Measurements from ENCODE around the gene P2RX2.
A peak's percentile ranks its signal among the peaks of the same experiment; 100 is the strongest.

Gene P2RX2

GRCh38 chr12:132620899-132621656, 2.5 kb downstream of the P2RX2 start:
- peak in 1 of 3 experiments; percentile 25 for DNase-seq

GRCh38 chr12:132621657-132622435, 3.3 kb downstream of the P2RX2 start:
- DNase-seq, result no peak

GRCh38 chr12:132622437-132623071, 4.0 kb downstream of the P2RX2 start:
- peak in 1 of 3 experiments; percentile 36 for DNase-seq

GRCh38 chr12:132623072-132623869, 4.7 kb downstream of the P2RX2 start:
- DNase-seq, result no peak

GRCh38 chr12:132624186-132624855, 5.7 kb downstream of the P2RX2 start:
- no peak for DNase-seq

GRCh38 chr12:132624910-132625630, 6.5 kb downstream of the P2RX2 start:
- DNase-seq, result no peak

- DNase-seq, result no peak
Measured at GRCh38 chr12:132625731-132626430, 7.3 kb downstream of the P2RX2 start.

- no peak for DNase-seq
Measured at GRCh38 chr12:132629330-132629729, 10.8 kb downstream of the P2RX2 start.

- no peak for DNase-seq
Measured at GRCh38 chr12:132630672-132631071, 12.1 kb downstream of the P2RX2 start.

- no peak for DNase-seq
Measured at GRCh38 chr12:132631666-132632065, 13.1 kb downstream of the P2RX2 start.

- DNase-seq, result no peak
Measured at GRCh38 chr12:132632521-132633228, 14.1 kb downstream of the P2RX2 start.

GRCh38 chr12:132633398-132633797, 14.8 kb downstream of the P2RX2 start:
- no peak for DNase-seq

GRCh38 chr12:132633901-132634300, 15.3 kb downstream of the P2RX2 start:
- DNase-seq, result no peak

GRCh38 chr12:132634411-132634990, 15.9 kb downstream of the P2RX2 start:
- no peak for DNase-seq

GRCh38 chr12:132635076-132635955, 16.7 kb downstream of the P2RX2 start:
- no peak for DNase-seq

- no peak for DNase-seq
Measured at GRCh38 chr12:132637811-132638210, 19.2 kb downstream of the P2RX2 start.

- DNase-seq, result peak in 1 of 3 experiments; percentile 29
Measured at GRCh38 chr12:132638541-132639408, 20.2 kb downstream of the P2RX2 start.

Measured in NCI-H1417 (cell line).